Effector memory CD4-positive, alpha-beta T cell (primary cell): ENCODE measurements around the gene JCHAIN.

Source experiments
- DNase-seq, 3 donors: peaks; one replicate each; pipeline ENCODE4 v3.0.0-alpha.2; 2020
- H3K27ac ChIP-seq: 2 replicates; pipeline ENCODE4 v1.7.0; 2013; ENCODE audit warnings: mild to moderate bottlenecking, low read length, moderate library complexity; ENCODE audit not compliant: insufficient read depth, poor library complexity, severe bottlenecking
- H3K27me3 ChIP-seq: replicated peaks from 2 replicates; pipeline ENCODE4 v1.7.0; 2013; ENCODE audit warnings: mild to moderate bottlenecking, low read length; ENCODE audit not compliant: insufficient read depth, control insufficient read depth, poor library complexity, severe bottlenecking
- H3K36me3 ChIP-seq: 2 replicates; pipeline ENCODE4 v1.7.0; 2013; ENCODE audit warnings: mild to moderate bottlenecking, low read length, moderate library complexity; ENCODE audit not compliant: control insufficient read depth, insufficient read depth
- H3K4me1 ChIP-seq: 2 replicates; pipeline ENCODE4 v1.7.0; 2013; ENCODE audit warnings: low read length, mild to moderate bottlenecking; ENCODE audit not compliant: control insufficient read depth, insufficient read depth, poor library complexity, severe bottlenecking
- H3K4me3 ChIP-seq: 2 replicates; pipeline ENCODE4 v1.7.0; 2013; ENCODE audit warnings: low read length, low read depth, mild to moderate bottlenecking; ENCODE audit not compliant: insufficient read depth, poor library complexity, severe bottlenecking
- H3K9me3 ChIP-seq: 2 replicates; pipeline ENCODE4 v1.7.0; 2013; ENCODE audit warnings: mild to moderate bottlenecking, low read length, moderate library complexity; ENCODE audit not compliant: control insufficient read depth
- total RNA-seq, 3 donors: gene quantifications; one replicate each; lab custom pipeline; 2026; lab: John Stamatoyannopoulos, UW

Gene JCHAIN
- total RNA-seq, result 0 to 42.2 (median 0) reads per million in 3 donors

GRCh38 chr4:70666369-70666768 lies at the start of gene JCHAIN:
Gene JCHAIN (minus strand): TSS chr4:70666508. CDS start chr4:70666490, 18 bp downstream.
- H3K4me1 ChIP-seq, result no peaks in the 10 kb centered on the region
- no peak for DNase-seq
- no peaks in the 10 kb centered on the region for H3K36me3 ChIP-seq
- H3K27me3 ChIP-seq, result no peaks in the 10 kb centered on the region
- H3K9me3 ChIP-seq, result no peaks in the 10 kb centered on the region
- H3K4me3 ChIP-seq, result no peak within 1 kb of the TSS
- H3K27ac ChIP-seq, result no peak within 1 kb of the TSS

GRCh38 chr4:70715097-70715496 lies 48.8 kb upstream of the JCHAIN start:
- DNase-seq, result no peak
- no peaks in the 10 kb centered on the region for H3K4me1 ChIP-seq
- H3K9me3 ChIP-seq, result no peaks in the 10 kb centered on the region
- no peaks in the 10 kb centered on the region for H3K36me3 ChIP-seq
- no peak overlapping the region for H3K4me3 ChIP-seq
- no peak overlapping the region for H3K27ac ChIP-seq
- no peaks in the 10 kb centered on the region for H3K27me3 ChIP-seq

GRCh38 chr4:70714079-70714887 lies 48.0 kb upstream of the JCHAIN start:
- Histone ChIP-seq H3K4me1 (no peaks in the 10 kb centered on the region), H3K36me3 (no peaks in the 10 kb centered on the region), H3K27ac (no peak overlapping the region)

GRCh38 chr4:70713453-70714078 lies 47.3 kb upstream of the JCHAIN start:
- Histone ChIP-seq H3K4me3 (no peak overlapping the region), H3K4me1 (no peaks in the 10 kb centered on the region), H3K27ac (no peak overlapping the region), H3K9me3 (no peaks in the 10 kb centered on the region), H3K27me3 (no peaks in the 10 kb centered on the region), H3K36me3 (no peaks in the 10 kb centered on the region)
- no peak for DNase-seq

More at GRCh38 chr4:70714079-70714887, 48.0 kb upstream of the JCHAIN start:
- no peaks in the 10 kb centered on the region for H3K9me3 ChIP-seq
- no peak for DNase-seq
- H3K27me3 ChIP-seq, result no peaks in the 10 kb centered on the region
- H3K4me3 ChIP-seq, result no peak overlapping the region

GRCh38 chr4:70712604-70713452 lies 46.5 kb upstream of the JCHAIN start:
- no peaks in the 10 kb centered on the region for H3K4me1 ChIP-seq
- no peak for DNase-seq
- no peak overlapping the region for H3K4me3 ChIP-seq
- H3K27ac ChIP-seq, result no peak overlapping the region
- no peaks in the 10 kb centered on the region for H3K36me3 ChIP-seq
- H3K9me3 ChIP-seq, result no peaks in the 10 kb centered on the region
- H3K27me3 ChIP-seq, result no peaks in the 10 kb centered on the region

- Histone ChIP-seq H3K9me3 (no peaks in the 10 kb centered on the region), H3K4me1 (no peaks in the 10 kb centered on the region), H3K27ac (no peak overlapping the region), H3K36me3 (no peaks in the 10 kb centered on the region), H3K4me3 (no peak overlapping the region), H3K27me3 (no peaks in the 10 kb centered on the region)
- DNase-seq, result no peak
Observed at GRCh38 chr4:70712150-70712549, 45.8 kb upstream of the JCHAIN start.

- H3K9me3 ChIP-seq, result no peaks in the 10 kb centered on the region
- peaks cover 2% of the 10 kb centered on the region for H3K4me1 ChIP-seq
- no peak for DNase-seq
- no peak overlapping the region for H3K27ac ChIP-seq
- H3K27me3 ChIP-seq, result no peaks in the 10 kb centered on the region
- no peaks in the 10 kb centered on the region for H3K36me3 ChIP-seq
- H3K4me3 ChIP-seq, result no peak overlapping the region
Observed at GRCh38 chr4:70711599-70711998, 45.3 kb upstream of the JCHAIN start.

- H3K4me3 ChIP-seq, result no peak overlapping the region
- DNase-seq, result no peak
- no peaks in the 10 kb centered on the region for H3K9me3 ChIP-seq
- H3K27ac ChIP-seq, result no peak overlapping the region
- no peaks in the 10 kb centered on the region for H3K36me3 ChIP-seq
- H3K4me1 ChIP-seq, result peaks cover 11% of the 10 kb centered on the region
- H3K27me3 ChIP-seq, result no peaks in the 10 kb centered on the region
Observed at GRCh38 chr4:70709611-70710205, 43.4 kb upstream of the JCHAIN start.

GRCh38 chr4:70706516-70706915 lies 40.2 kb upstream of the JCHAIN start:
- peaks cover 11% of the 10 kb centered on the region for H3K4me1 ChIP-seq
- no peak for DNase-seq

More at GRCh38 chr4:70706516-70706915, 40.2 kb upstream of the JCHAIN start:
- peak overlapping the region; percentile 83 for H3K27ac ChIP-seq
- no peaks in the 10 kb centered on the region for H3K27me3 ChIP-seq
- H3K9me3 ChIP-seq, result no peaks in the 10 kb centered on the region
- H3K36me3 ChIP-seq, result no peaks in the 10 kb centered on the region
- peak overlapping the region; percentile 75 for H3K4me3 ChIP-seq
